ENCODE measurements around the gene EVI2B. TPM values are rescaled to one million over a fixed set of nuclear protein-coding genes. Genes with fewer than 3 reads are reported as not detected.
"Not testable (repeated sequence)": the region's sequence is repeated elsewhere in the genome, so short reads cannot be mapped to it uniquely, and the experiment has no call there.

The EVI2B gene, protein sequence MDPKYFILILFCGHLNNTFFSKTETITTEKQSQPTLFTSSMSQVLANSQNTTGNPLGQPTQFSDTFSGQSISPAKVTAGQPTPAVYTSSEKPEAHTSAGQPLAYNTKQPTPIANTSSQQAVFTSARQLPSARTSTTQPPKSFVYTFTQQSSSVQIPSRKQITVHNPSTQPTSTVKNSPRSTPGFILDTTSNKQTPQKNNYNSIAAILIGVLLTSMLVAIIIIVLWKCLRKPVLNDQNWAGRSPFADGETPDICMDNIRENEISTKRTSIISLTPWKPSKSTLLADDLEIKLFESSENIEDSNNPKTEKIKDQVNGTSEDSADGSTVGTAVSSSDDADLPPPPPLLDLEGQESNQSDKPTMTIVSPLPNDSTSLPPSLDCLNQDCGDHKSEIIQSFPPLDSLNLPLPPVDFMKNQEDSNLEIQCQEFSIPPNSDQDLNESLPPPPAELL
- 20.7 TPM for total RNA-seq

DNA sequence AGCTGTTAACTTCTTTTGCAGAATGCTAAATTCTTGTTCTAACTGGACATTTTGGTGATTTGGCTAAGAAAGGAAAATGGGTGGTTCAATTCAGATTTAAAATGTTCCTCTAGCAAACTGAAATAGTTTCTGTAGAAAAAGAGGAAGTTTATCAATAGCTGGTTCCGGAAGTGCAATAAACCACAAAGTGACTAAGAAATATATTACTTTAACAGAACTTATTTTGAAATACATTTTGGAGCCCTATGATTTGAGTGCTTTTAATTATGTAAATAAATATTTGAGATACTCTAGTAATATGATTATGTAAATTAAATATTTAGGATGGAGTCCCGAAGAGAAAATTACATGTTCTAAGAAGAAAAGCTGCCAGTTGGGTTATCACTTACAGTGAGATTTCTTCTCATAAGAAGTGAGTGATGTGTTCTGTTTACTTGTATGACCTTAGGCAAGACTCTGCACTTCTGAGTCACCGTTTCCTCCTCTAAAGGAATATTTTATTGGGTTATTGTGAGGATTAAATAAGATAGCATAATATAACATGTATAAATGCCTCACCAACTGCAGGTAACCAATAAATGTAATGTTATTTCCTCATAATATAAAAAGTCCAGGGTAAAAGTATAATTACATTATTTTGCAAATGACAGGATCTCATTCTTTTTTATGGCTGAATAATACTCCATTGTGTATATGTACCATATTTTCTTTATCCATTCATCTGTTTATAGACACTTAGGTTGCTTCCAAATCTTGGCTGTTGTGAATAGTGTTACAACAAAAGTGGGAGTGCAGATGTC lies at the start of gene EVI2B:
Gene EVI2B, minus strand, starts transcription at position 73 of the 800 bp plus-strand sequence. CDS start 8,445 bp downstream, outside the sequence.
- peak in 2 of 3 donors; percentile 84 to 94 for DNase-seq (ENCODE audit: low read depth in 2 of 3, low spot score in 2 of 3)

DNA sequence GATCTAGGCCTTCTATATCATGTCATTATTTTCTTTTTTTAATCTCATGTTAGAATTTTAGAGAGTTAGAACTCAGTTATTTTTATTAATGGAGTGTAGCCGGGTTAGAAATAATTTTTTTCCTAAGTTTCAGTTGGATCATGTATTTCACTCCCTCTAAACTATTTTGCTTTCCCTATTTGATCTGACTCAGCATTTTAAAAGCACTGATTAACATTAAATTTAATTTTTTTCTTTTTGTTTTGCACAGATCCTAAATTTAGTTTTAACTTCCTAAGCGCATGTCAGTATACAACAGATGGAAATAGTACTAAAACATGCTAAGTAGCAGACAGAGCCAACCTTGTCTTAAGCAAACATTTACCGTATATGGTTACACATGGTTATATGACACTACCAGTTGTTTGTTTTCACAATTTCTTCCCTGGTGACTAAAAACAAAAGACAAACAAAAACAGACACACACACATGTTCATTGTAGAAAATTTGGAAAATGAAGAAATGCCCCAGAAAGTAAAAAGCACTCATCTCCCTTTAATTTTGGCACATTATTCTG lies 44.1 kb upstream of the EVI2B start:
- no peak for DNase-seq (ENCODE audit: low read depth in 2 of 3, low spot score in 2 of 3)

DNA sequence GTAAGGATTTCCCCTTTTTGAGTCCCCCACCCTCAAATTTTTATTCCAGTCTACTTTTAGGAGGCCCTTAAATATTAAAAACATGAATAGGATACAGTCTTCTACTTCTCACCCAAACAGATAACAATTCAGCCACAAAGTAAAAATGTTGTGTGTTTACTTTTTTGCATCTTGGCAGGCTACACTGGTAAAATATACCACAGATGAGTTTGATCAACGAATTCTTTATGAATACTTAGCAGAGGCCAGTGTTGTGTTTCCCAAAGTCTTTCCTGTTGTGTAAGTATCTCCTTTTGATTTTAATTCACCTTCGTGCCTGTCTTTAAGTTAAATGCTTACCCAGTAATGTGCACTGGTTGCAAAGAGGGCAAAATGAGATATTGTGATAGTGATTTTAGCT lies 43.2 kb upstream of the EVI2B start:
- DNase-seq (ENCODE audit: low read depth in 2 of 3, low spot score in 2 of 3), result no peak

DNA sequence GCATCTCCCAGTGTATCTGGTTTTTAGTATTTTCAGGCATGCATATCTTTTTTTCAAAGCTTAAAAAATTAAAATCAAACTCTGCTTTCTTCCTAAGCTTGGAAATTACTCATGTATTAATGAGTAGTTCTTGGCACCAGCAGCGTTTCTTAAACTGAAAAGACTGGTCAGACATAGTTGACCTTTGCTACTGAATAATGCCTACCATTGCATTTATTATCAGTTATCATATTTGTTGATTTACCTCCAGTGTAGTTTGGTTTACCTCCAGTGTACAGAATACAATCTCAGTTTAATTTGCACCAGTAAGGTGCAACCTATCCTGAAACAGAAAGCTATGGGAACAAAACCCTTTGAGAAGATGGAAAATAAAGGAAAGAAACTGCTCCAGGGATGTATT lies 42.1 kb upstream of the EVI2B start:
- no peak for DNase-seq (ENCODE audit: low read depth in 2 of 3, low spot score in 2 of 3)

DNA sequence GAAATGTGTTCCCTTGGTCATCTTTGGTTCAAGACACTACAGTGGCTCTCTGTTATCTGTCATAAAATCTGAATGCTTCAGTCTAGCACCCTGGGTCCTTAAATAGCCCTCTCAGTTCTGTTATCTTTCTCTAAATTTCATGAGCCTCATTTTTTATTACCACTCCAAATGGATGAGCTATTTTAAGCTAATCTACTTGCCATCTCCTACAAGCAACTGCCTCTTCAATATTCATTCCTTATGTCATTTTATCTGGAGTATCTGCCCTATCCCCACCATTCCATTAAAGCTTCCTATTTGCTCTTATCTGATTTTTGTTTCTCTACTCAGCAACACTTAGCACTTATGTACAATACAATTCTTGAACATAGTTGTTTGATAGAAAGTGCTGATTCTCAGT lies 35.6 kb upstream of the EVI2B start:
- no peak for DNase-seq (ENCODE audit: low read depth in 2 of 3, low spot score in 2 of 3)

DNA sequence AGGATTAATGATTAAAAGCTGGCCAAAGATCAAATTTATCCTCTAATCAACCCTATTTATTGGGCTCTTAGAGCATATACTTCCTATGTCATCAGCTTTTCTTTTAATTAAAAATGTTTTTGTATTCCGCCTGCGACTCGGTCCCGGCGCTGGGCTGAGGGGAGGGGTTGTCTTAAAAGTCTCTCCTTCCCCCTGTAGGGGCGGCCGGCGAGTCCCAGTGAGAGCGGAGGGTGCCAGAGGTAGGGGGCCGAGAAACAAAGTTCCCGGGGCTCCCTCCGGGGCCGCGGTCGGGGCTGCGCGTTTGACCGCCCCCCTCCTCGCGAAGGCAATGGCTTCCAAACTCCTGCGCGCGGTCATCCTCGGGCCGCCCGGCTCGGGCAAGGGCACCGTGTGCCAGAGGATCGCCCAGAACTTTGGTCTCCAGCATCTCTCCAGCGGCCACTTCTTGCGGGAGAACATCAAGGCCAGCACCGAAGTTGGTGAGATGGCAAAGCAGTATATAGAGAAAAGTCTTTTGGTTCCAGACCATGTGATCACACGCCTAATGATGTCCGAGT lies 31.4 kb upstream of the EVI2B start:
- DNase-seq (ENCODE audit: low read depth in 2 of 3, low spot score in 2 of 3), result not testable (repeated sequence)

DNA sequence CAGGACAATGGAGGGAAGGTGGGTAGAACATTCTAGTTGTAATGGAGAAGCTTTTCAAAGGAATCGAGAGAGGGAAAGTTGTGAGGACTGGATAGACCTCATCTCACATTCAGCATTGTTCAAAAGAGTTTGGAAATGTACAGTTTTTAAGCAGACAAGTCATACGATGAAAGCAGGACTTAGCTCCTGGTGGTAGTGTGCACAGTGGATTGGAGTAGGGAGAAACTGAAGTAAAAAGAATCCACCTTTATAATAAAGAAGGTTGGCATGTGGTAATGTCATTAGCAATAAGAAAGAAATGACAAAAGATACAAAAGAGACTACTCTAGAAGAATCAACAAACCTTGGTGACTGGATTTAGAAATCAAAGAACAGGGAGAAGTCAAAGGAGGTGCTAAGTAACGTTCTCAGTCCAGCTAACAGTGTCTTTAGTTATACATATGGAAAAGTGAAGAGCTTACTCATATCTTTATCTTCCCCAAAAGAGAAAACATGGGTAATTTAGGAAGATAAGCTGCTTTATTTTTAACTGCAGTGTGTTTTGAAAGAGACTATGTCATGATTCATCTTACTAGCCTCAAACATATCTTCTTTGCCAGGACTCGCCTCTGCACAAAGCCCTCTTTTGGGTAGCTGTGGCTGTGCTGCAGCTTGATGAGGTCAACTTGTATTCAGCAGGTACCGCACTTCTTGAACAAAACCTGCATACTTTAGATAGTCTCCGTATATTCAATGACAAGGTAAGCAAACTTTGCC lies 26.2 kb upstream of the EVI2B start:
- DNase-seq (ENCODE audit: low read depth in 2 of 3, low spot score in 2 of 3), result no peak

DNA sequence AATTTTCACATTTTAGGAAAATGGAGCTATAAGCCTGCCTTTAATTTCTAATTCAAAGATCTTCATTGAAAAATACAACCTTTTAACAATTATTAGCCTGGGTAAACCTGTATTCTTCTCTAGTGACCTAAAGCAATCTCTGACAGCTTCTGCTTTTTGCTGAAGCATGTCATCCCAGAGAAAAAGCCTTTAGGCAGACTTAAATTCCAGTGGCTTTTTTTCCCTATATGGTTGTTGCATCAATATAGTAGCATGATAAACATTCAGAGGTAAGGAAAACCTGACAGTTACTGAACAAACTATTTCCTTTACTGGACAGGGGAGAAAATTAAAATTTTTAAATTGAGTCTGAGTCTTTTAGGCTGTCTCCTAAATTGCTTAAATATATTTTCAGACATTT lies 15.4 kb upstream of the EVI2B start:
- DNase-seq (ENCODE audit: low read depth in 2 of 3, low spot score in 2 of 3), result no peak

DNA sequence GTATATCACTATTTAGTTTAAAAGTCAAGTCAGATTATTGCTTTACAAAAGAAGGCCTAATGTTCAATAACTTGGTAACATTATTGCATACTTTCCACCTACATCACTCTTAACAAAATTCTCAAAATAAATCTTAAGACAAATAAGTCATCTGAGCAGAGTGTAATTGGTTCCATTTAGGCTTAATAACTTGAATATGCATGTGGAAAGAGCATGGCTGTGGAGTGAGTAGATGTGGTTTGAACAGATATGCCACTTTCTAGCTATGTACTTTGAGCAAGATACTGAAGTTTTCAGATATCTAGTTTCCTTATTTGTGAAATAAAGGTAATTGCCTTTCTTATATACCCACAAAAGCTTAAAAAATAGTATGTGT lies 14.3 kb upstream of the EVI2B start:
- no peak for DNase-seq (ENCODE audit: low read depth in 2 of 3, low spot score in 2 of 3)

DNA sequence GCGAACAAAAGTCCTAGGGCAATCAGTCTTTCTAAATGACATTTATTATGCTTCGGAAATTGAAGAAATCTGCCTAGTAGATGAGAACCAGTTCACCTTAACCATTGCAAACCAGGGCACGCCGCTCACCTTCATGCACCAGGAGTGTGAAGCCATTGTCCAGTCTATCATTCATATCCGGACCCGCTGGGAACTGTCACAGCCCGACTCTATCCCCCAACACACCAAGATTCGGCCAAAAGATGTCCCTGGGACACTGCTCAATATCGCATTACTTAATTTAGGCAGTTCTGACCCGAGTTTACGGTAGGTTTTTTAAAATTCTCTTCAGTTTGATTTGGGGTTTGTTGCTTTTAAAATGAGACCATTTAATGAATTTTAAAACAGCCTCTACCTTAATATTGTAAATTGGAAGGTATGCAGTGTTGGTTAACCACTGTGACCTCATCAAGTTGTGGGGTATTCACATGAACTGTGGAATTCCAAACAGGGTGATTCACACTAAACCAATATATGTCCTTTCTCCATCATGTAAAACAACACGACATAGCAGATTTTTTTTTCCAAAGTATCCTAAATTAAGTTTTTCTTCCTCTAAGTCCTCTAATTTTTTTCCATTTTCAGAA lies 13.8 kb upstream of the EVI2B start:
- no peak for DNase-seq (ENCODE audit: low read depth in 2 of 3, low spot score in 2 of 3)

DNA sequence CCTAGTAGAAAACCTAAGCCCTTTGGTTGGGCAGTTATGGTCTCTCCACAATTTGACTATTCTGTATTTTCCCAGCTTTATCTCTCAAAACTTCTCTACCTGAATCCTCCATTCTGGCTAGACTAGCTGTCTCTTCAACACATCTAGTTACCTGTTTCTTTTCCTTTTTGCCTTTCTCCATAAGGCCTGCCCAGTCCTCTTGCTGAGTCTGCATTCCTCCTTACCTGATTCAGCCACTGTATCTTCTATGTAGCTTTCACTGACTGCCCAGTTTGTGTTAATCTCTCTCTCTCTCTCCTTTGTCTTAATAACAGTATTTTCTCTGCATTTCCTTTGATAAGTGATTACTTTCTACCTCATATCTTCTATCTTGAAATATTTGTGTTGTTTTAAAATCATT lies 9.7 kb upstream of the EVI2B start:
- DNase-seq (ENCODE audit: low read depth in 2 of 3, low spot score in 2 of 3), result no peak

DNA sequence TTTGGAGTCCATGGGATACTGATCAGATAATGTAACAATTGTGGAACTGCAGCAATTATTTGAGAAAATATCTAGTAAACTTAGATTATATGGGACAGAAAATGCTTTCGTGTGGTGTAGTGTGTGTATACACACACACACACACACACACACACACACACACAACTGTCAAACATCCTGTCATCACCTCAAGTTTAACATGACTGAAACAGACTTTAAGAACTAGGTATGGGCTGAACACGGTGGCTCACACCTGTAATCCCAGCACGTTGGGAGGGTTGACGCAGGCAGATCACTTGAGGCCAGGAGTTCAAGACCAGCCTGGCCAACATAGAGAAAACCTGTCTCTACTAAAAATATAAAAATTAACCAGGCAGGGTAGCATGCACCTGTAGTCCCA lies 8.1 kb upstream of the EVI2B start:
- no peak for DNase-seq (ENCODE audit: low read depth in 2 of 3, low spot score in 2 of 3)

DNA sequence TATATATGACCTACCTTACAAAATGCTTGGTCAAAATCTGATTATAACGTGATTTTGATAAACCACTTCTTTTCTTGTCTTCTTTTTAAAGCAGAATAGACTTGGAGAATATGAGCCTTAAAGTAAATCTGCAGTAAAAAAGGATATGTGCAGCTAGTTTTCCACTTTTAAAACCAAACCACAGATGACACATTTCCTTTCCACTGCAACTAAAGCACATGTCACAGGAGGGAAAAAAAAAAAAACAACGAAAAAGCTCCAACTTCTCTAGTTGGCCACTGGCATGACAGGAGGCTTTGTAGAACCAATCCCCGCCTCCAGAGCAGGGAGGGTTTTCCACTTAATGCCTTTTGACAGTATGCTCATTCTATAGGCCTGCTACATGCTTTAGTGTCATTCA lies 7.6 kb upstream of the EVI2B start, which contains the start of gene EVI2A:
Gene EVI2A, minus strand, starts transcription at position 142 of the 400 bp plus-strand sequence. CDS start 2,609 bp downstream, outside the sequence.
- peak; percentile 58 to 94 (median 87) for DNase-seq (ENCODE audit: low read depth in 2 of 3, low spot score in 2 of 3)

DNA sequence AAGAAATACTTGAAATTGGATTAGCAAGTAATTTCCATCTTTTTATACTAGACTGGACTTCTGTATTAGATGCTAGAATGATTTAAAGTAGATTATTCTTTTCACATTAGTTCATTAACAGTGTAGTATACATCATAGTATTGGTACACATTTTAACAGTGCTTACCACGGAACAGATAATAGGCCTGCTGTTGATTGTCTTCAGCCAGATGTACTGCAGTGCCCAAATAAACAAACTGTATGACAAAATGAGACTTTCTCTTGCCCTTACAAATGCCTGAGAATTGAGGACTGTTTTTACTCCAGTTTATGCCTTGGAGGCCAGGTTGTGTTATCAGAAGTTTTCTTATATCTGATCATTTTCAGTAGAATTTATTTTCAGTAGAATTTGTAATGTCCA lies 6.9 kb upstream of the EVI2B start:
- DNase-seq (ENCODE audit: low read depth in 2 of 3, low spot score in 2 of 3), result no peak

DNA sequence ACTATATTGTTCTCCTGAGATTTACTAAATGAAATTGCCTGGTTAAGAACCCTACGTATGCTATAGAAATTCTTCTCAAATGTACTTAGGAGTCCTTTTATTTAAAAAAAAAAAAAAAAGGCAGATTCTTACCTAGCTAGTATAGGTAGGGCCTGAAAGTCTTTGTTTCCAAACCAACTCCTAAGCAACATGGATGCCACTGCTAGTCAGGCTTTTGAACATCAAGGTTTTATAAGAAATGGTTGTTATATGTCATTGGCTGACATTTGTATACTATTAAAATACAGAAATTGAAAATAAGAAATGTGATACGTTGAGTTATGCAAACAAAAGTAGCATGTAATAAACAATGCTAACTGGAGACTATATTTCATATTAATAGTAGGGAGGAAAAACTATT lies 6.4 kb upstream of the EVI2B start:
- DNase-seq (ENCODE audit: low read depth in 2 of 3, low spot score in 2 of 3), result no peak

DNA sequence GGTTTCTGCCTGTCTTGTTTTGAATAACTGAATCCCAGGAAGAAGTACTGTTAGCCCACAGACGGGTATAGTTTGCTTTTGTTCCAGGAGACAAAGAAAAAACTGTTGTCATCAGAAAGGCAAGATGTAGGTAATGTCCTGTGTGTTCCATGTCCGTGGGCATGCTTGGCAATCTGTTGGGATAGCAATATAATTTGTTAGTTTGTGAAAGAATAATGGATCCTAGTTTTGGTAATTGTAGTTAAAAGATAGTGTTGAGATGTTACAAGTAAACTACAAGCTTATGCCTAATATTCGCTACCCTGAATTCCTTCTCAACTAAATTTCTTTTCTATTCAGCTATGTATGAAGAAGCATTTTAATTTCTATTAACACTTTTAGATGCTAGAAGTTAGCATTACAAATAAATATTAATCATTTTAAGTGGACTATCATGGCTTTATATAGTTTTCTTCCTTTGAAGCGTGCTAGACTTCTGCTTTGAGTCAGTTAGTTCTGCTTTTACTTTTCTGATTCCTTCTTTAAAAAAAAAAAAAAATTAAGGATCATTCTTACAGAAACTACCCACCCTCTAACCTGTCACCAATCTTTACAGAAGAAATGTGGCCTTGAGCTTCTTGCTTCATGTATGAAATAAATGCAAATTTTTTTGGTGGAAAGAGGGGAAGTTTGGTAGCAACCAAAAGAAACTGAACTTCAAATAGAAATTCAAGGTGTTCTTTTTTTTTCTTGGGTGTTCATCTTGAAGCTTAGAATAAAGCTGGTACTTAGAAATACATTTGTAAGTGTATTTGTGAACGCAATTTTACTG lies 5.2 kb upstream of the EVI2B start:
- DNase-seq (ENCODE audit: low read depth in 2 of 3, low spot score in 2 of 3), result peak in 1 of 3 donors; percentile 80

DNA sequence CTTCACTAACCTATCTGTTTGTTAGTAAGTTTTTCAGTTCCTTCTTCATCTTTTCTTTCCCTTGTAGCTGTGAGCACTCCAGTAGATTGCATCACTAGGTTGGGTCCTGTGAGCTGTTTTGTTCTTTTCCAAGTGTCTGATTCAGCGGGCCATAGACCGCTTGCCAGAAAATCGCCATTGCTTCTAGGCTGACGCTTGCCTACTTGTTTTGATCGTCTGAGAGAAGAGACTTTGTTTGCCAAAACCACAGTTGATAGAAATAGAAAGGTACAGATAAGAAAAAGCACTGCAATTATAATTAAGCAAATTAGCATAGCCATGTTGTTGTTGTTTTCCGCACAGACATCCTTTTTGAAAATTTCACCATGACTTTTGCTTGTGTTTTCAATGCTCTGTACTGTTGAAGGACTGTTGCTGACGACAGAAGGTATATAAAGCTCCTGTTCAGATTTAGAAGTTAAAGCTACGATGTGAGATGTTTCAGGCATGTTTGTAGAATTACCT lies 4.5 kb upstream of the EVI2B start:
- DNase-seq (ENCODE audit: low read depth in 2 of 3, low spot score in 2 of 3), result peak in 1 of 3 donors; percentile 36

DNA sequence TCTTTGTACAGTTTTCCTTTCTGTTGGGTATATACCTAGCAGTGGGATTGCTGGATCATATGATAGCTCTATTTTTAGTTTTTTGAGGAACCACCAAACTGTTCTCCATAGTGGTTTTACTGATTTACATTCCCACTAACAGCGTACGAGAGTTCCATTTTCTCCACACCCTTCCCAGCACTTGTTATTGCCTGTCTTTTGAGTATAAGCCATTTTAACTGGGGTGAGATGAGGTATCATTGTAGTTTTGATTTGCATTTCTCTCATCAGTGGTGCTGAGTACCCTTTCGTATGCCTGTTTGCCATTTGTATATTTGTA lies 887 bp upstream of the EVI2B start:
- no peak for DNase-seq (ENCODE audit: low read depth in 2 of 3, low spot score in 2 of 3)

DNA sequence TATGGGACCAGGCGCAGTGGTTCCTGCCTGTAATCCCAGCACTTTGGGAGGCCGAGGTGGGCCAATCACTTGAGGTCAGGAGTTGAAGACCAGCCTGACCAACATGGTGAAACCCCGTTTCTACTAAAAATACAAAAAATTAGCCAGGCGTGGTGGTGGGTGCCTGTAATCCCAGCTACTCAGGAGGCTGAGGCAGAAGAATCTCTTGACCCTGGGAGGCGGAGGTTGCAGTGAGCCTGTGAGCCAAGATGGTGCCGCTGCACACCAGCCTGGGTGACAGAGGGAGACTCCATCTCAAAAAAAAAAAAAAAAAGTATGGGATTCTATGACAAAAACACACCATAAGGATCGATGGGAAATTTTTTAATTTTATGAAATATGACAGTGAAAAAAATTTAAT lies 1.6 kb downstream of the EVI2B start:
- DNase-seq (ENCODE audit: low read depth in 2 of 3, low spot score in 2 of 3), result peak in 1 of 3 donors; percentile 18

All from hematopoietic multipotent progenitor cell (in vitro differentiated cells).